WI38 (cell line): ENCODE results near the gene TMEM132D.

ENCODE experiments used
- H3K4me3 ChIP-seq: 2 replicates; pipeline ENCODE4 v1.5.1; 2011; ENCODE audit warnings: low read depth, mild to moderate bottlenecking, control low read depth, low read length
- TF ChIP-seq, protein P1 (sequence below): IDR thresholded peaks from 2 replicates; pipeline ENCODE4 v1.5.1; 2012; ENCODE audit warnings: low read depth, mild to moderate bottlenecking, control low read depth, low read length

Gene TMEM132D

DNA sequence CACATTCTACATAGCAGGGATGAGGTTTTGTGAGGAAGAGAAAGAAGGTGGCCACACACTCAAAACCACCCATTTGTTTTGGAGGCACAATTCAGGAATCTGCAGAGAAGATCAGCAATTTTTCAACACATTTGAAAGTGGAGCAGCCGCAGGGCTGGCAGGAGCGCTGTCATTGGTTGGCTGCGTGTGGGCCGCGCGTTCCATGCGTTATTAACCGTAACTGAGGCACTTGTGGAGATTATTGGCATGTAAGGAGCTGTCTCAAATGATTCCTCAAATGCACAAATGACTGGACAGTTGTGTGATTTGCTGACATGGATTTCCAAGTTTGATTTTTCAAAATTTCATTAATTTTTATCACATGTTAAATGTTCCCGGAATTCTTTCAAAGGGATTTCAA is 318.5 kb downstream of the TMEM132D start:
- H3K4me3 ChIP-seq: no peak overlapping the region
- TF ChIP-seq, protein P1, sequence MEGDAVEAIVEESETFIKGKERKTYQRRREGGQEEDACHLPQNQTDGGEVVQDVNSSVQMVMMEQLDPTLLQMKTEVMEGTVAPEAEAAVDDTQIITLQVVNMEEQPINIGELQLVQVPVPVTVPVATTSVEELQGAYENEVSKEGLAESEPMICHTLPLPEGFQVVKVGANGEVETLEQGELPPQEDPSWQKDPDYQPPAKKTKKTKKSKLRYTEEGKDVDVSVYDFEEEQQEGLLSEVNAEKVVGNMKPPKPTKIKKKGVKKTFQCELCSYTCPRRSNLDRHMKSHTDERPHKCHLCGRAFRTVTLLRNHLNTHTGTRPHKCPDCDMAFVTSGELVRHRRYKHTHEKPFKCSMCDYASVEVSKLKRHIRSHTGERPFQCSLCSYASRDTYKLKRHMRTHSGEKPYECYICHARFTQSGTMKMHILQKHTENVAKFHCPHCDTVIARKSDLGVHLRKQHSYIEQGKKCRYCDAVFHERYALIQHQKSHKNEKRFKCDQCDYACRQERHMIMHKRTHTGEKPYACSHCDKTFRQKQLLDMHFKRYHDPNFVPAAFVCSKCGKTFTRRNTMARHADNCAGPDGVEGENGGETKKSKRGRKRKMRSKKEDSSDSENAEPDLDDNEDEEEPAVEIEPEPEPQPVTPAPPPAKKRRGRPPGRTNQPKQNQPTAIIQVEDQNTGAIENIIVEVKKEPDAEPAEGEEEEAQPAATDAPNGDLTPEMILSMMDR: no peak

DNA sequence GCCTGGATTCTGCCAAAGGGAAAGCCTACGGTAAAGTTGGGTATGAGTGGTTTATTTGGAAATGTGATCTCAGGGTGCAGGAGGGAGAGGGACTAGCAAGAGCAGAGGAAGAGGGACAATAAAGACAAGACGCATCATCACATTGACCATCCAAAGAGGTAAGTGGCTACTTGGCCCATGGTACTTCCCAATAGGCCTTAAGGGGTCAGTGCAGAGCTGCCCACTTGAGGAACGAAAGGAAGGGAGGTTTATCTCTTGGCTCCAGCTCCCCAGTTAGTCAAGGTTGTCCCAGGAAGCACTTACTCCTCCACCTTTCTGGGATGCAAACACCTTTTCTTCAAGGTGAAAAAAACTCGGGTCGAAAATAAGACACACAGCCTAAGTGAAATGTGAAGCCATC is 323.9 kb downstream of the TMEM132D start:
- no peak overlapping the region for H3K4me3 ChIP-seq
- TF ChIP-seq, protein P1: no peak

DNA sequence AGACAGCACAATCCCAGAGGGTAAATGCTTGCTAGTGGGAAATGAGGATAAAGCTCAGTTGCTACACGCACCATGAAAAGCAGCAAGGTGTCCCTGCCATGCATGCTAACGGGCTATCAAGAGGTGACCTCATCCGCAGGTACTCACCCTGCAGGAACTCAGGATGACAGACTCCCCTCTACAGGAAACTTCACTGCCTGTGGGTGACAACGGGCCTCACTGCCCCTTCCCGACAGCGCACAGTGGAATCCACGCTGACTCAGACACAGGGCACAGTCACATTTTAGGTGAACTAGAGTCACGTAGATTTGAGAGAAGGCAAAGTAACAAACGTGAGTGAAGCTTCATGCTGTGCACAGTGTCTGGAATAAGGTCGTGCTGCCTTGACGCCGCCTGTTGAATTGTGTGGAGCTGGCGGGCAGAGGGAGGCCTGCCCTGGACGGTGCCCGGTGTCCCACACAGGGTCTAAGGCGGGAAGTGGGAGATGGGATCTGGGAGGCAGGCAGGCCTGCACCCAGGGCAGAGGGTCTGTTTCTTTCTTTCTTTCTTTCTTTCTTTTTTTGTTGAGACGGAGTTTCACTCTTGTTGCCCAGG is 331.8 kb downstream of the TMEM132D start:
- no peak overlapping the region for H3K4me3 ChIP-seq
- TF ChIP-seq, protein P1: no peak

DNA sequence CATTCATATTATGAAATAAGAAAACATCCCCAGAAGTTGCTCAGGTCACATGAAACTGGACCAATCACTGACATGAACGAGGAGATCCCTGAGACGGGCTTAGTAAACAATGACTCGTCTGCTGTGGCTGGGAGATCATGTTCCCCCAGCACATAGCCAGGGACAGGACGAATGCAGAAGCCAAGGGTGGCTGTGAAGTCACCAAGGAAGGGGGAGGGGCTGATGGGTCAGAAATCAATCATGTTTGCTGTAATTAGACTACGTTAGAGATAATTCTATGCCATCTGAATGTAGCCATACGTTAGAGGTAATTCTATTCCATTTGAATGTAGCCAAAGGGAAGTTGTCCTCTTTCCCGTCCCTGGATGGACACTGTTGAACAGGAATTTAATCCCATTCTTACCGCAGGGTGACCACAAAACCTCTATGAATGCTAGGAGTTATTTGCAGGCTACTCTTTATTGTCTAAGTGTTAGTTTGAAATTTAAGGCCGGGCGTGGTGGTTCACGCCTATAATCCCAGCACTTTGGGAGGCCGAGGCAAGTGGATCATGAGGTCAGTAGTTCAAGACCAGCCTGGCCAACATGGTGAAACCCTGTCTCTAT is 332.9 kb downstream of the TMEM132D start:
- H3K4me3 ChIP-seq: no peak overlapping the region
- TF ChIP-seq, protein P1: no peak

DNA sequence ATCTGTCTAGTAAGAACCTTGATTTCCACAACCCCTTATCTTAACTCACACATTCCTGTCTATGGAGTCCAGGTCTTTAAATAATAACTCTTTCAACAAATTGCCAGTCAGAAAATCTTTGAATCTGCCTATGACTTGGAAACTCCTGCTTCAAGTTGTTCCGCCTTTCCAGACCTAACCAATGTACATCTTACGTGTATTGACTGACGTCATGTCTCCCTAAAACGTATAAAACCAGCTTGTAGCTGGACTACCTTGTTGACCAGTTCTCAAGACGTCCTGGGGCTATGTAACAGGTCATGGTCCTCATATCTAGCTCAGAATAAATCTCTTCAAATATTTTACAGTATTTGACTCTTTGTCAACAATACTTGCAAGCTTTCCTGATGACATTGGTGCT is 337.0 kb downstream of the TMEM132D start:
- TF ChIP-seq, protein P1: no peak
- H3K4me3 ChIP-seq: no peak overlapping the region

DNA sequence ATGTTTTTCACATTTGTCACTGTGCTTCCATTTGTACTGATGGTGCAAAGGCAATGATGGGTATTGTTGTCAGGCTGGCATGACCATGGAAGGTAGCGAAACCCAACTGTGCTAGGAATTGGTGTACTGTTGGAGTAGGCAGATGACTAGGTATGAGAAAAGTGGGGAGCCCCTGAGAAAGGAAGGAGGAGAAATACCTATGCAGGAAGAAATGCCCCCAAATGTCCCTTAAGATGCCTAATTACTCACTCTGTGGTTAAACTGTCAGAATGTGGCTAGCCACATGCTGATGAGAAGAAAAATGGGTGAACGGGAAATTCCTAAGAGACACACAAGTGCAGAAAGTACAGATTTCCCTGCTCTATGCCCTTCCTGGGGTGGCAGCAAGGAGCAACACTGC is 339.1 kb downstream of the TMEM132D start:
- TF ChIP-seq, protein P1: no peak
- H3K4me3 ChIP-seq: no peak overlapping the region

DNA sequence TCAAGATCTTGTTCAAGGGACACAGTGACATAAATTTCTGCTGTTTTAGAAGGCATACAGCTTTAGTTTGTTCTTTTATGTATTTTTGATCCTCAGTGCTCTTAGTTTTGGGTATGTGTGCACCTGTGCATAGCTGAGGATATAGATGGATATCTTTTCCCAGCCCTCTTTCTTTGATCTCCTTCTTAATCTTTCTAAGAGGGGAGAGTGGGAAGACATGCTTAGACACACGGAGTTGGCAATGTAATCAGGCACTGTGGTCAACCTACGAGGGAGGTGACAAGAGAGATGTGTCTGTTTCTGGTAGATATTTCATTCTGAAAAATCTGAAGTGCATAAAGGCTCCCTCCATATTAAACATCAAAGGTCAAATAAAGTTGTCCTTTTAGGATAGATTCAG is 340.6 kb downstream of the TMEM132D start:
- TF ChIP-seq, protein P1: no peak

More for the DNA sequence above, 340.6 kb downstream of the TMEM132D start:
- H3K4me3 ChIP-seq: no peak overlapping the region
